A549 (cell line): Measurements from ENCODE around the gene EVC2. TPM values are rescaled to one million over a fixed set of nuclear protein-coding genes. Genes with fewer than 3 reads are reported as not detected.

Experiments used
- ATAC-seq, 2 experiments: fragments of 200-7000 bp in 1 of 2; fragments of >200 bp in 1 of 2; cut with Nextera tagmentation in 1 of 2; cut with Tn5 transposase in 1 of 2; 3 replicates each; pipeline versions ENCODE4 v1.8.0 to v1.9.1; 2018 to 2020; ENCODE audit warnings: mild to moderate bottlenecking in 1 of 2, moderate library complexity in 1 of 2
- CTCF ChIA-PET: fragments of 300-600 bp; sonication (Branson Sonifier 250); formaldehyde crosslinking; extraction: SDS; loops from one replicate; lab custom pipeline; 2021; ENCODE audit warnings: antibody characterized with exemption, inconsistent platforms; lab: Yijun Ruan, JAX
- POLR2A ChIA-PET: fragments of 350-600 bp; formaldehyde crosslinking; extraction: SDS; loops from one replicate; lab custom pipeline; 2021; ENCODE audit warnings: antibody characterized with exemption, inconsistent platforms; lab: Yijun Ruan, JAX
- DNase-seq, 2 experiments: peaks; one replicate each; pipeline versions ENCODE4 v3.0.0 to v3.0.0-alpha.2; 2011 to 2016; ENCODE audit warnings: low read depth in 1 of 2, low spot score in 1 of 2
- FAIRE-seq: peaks from 2 replicates; lab custom pipeline; 2011; peaks lifted over from hg19 to GRCh38; lab: Jason Lieb, UNC
- H3K27ac ChIP-seq, 2 experiments: fragments of >200 bp; sonication (Bioruptor Twin); formaldehyde crosslinking; 3 replicates each; pipeline ENCODE4 v1.5.1; 2016 to 2017
- H3K4me1 ChIP-seq: fragments of >200 bp; sonication (Bioruptor Twin); formaldehyde crosslinking; 3 replicates; pipeline ENCODE4 v1.6.1; 2016
- H3K4me2 ChIP-seq: fragments of >200 bp; sonication (Bioruptor Twin); formaldehyde crosslinking; 3 replicates; pipeline ENCODE4 v1.6.1; 2016
- H3K4me3 ChIP-seq: fragments of >200 bp; sonication (Bioruptor Twin); formaldehyde crosslinking; 3 replicates; pipeline ENCODE4 v1.5.1; 2016
- H3K9me3 ChIP-seq: fragments of >200 bp; sonication (Bioruptor Twin); formaldehyde crosslinking; 3 replicates; pipeline ENCODE4 v1.6.1; 2016
- BCL3 ChIP-seq: fragments of >200 bp; sonication (Bioruptor Twin); formaldehyde crosslinking; IDR thresholded peaks from 3 replicates; pipeline ENCODE4 v1.6.1; 2016
- CHD4 ChIP-seq: fragments of 200-600 bp; sonication (generic); IDR thresholded peaks from 2 replicates; pipeline ENCODE4 v1.6.1; 2016; ENCODE audit warnings: antibody characterized with exemption, mild to moderate bottlenecking, borderline replicate concordance
- EHF ChIP-seq: fragments of 250-450 bp; sonication (Bioruptor Pico); IDR thresholded peaks from 2 replicates; pipeline ENCODE4 v1.5.0; 2020; ENCODE audit warnings: mild to moderate bottlenecking
- ESRRA ChIP-seq: fragments of 150-350 bp; IDR thresholded peaks from 2 replicates; pipeline ENCODE4 v1.6.1; 2014; ENCODE audit warnings: mild to moderate bottlenecking, low read length, borderline replicate concordance
- FOSB ChIP-seq: fragments of 250-450 bp; sonication (Bioruptor Pico); IDR thresholded peaks from 2 replicates; pipeline ENCODE4 v1.5.0; 2020; ENCODE audit warnings: mild to moderate bottlenecking, moderate library complexity
- GATA3 ChIP-seq: IDR thresholded peaks from 2 replicates; pipeline ENCODE4 v1.6.1; 2012; ENCODE audit warnings: borderline replicate concordance
- HEYL ChIP-seq: fragments of 250-450 bp; sonication (Bioruptor Pico); IDR thresholded peaks from 2 replicates; pipeline ENCODE4 v1.8.0; 2021; ENCODE audit warnings: mild to moderate bottlenecking, moderate library complexity
- HOXB13 ChIP-seq: fragments of 250-450 bp; sonication (Bioruptor Pico); IDR thresholded peaks from 2 replicates; pipeline ENCODE4 v1.5.0; 2020; ENCODE audit warnings: low read depth, mild to moderate bottlenecking, moderate library complexity
- HOXB5 ChIP-seq: fragments of 250-450 bp; sonication (Bioruptor Pico); IDR thresholded peaks from 2 replicates; pipeline ENCODE4 v1.5.0; 2020; ENCODE audit warnings: mild to moderate bottlenecking, moderate library complexity
- JUN ChIP-seq, 2 experiments: fragments of >200 bp; sonication (Bioruptor Twin); formaldehyde crosslinking; IDR thresholded peaks; 2 replicates in 1 of 2; 3 replicates in 1 of 2; pipeline ENCODE4 v1.6.1; 2016 to 2017
- JUNB ChIP-seq: fragments of >200 bp; sonication (Bioruptor Twin); formaldehyde crosslinking; IDR thresholded peaks from 2 replicates; pipeline ENCODE4 v1.6.1; 2016
- KDM1A ChIP-seq: fragments of 200-600 bp; sonication (generic); IDR thresholded peaks from 2 replicates; pipeline ENCODE4 v1.6.1; 2016; ENCODE audit warnings: low read depth, mild to moderate bottlenecking
- KDM5A ChIP-seq: fragments of 200-600 bp; sonication (generic); IDR thresholded peaks from 2 replicates; pipeline ENCODE4 v1.6.1; 2016; ENCODE audit warnings: antibody characterized with exemption, mild to moderate bottlenecking
- MAFK ChIP-seq: fragments of 450-650 bp; IDR thresholded peaks from 2 replicates; pipeline ENCODE4 v1.6.1; 2014; ENCODE audit not compliant: partially characterized antibody
- MYC ChIP-seq: IDR thresholded peaks from 2 replicates; pipeline ENCODE4 v1.6.1; 2012; ENCODE audit warnings: mild to moderate bottlenecking, inconsistent platforms, low read length, improper control_type of control experiment, borderline replicate concordance
- PHF8 ChIP-seq: fragments of 200-600 bp; sonication (generic); IDR thresholded peaks from 2 replicates; pipeline ENCODE4 v1.6.1; 2016; ENCODE audit warnings: low read depth, mild to moderate bottlenecking, antibody characterized with exemption, moderate library complexity, borderline replicate concordance
- RARB ChIP-seq: fragments of 250-450 bp; sonication (Bioruptor Pico); IDR thresholded peaks from 2 replicates; pipeline ENCODE4 v1.8.0; 2021; ENCODE audit warnings: mild to moderate bottlenecking, moderate library complexity
- SMC3 ChIP-seq: fragments of >200 bp; sonication (Bioruptor Twin); formaldehyde crosslinking; IDR thresholded peaks from 3 replicates; pipeline ENCODE4 v1.6.1; 2018; ENCODE audit warnings: inconsistent platforms
- TFCP2L1 ChIP-seq: fragments of 250-450 bp; sonication (Bioruptor Pico); IDR thresholded peaks from 2 replicates; pipeline ENCODE4 v1.5.0; 2021; ENCODE audit warnings: mild to moderate bottlenecking
- ZFP36 ChIP-seq: fragments of 450-650 bp; IDR thresholded peaks from 2 replicates; pipeline ENCODE4 v1.6.1; 2014; ENCODE audit warnings: borderline replicate concordance; ENCODE audit not compliant: partially characterized antibody
- WGBS: methylation state at CpG from one replicate; pipeline ENCODE4 v1.1.6; 2017; ENCODE audit errors: missing lambda C conversion rate; 5-methylcytosine and 5-hydroxymethylcytosine counted together
- polyA plus RNA-seq, 4 experiments: library from polyadenylated mRNA; depleted of rRNA in 3 of 4; stranded (reverse); fragments of >200 nt; fragmentation: RNase III in 1 of 4; extraction: RNeasy Plus Mini Kit Qiagen cat#74134 plus additional on column Dnase treatment in 1 of 4; gene quantifications; 2 replicates in 3 of 4; 3 replicates in 1 of 4; pipeline ENCODE4 v1.2.3, GENCODE V29; 2011 to 2017

Gene EVC2
- polyA plus RNA-seq, 2 of the 4 experiments (the other 2 are of a cell fraction): 0.96 to 1.5 TPM

GRCh38 chr4:5749568-5749967 lies 41.2 kb upstream of the EVC2 start (continued):
- TF ChIP-seq BCL3 (no peak), HOXB13 (CRISPR knock-in tag) (no peak), TFCP2L1 (no peak), GATA3 (no peak), EHF (CRISPR knock-in tag) (no peak), PHF8 (no peak), JUN (IDR thresholded peaks at IDR 0.05) (no peak), FOSB (CRISPR knock-in tag) (no peak), ESRRA (no peak)

- Histone ChIP-seq H3K4me3 (no peak overlapping the region), H3K9me3 (no peaks in the 10 kb centered on the region), H3K27ac (peak overlapping the region in 1 of 2 experiments; percentile 67; a peak in 3 of 6 replicates), H3K4me1 (peaks cover 8% of the 10 kb centered on the region), H3K4me2 (no peak overlapping the region)
- no peak for FAIRE-seq
- ChIA-PET POLR2A (no interaction called here), CTCF (interaction anchor here (0.8 to 1.6 kb wide), 2 partner anchors 35 to 43 kb away, joined by 3 to 5 read pairs; no protein-coding TSS in a partner anchor)
- 59% methylated on average over 11 of the region's 11 CpGs for WGBS
- no peak for ATAC-seq
- DNase-seq: no peak
- TF ChIP-seq MYC (no peak), HOXB13 (CRISPR knock-in tag) (no peak), HEYL (CRISPR knock-in tag) (no peak), RARB (CRISPR knock-in tag) (no peak), HOXB5 (CRISPR knock-in tag) (no peak), MAFK (no peak), KDM1A (no peak), JUNB (no peak), KDM5A (no peak), SMC3 (no peak), ZFP36 (no peak), CHD4 (no peak)
Observed at GRCh38 chr4:5747738-5748375, 39.5 kb upstream of the EVC2 start.

GRCh38 chr4:5746829-5747737 lies 38.7 kb upstream of the EVC2 start:
- FAIRE-seq: no peak
- no peak overlapping the region for H3K4me3 ChIP-seq
- peak overlapping the region in 1 of 2 experiments; percentile 67; a peak in 3 of 6 replicates for H3K27ac ChIP-seq
- CTCF ChIA-PET: interaction anchor here (0.8 to 1.6 kb wide), 2 partner anchors 35 to 44 kb away, joined by 3 to 5 read pairs; no protein-coding TSS in a partner anchor
- TF ChIP-seq CHD4: no peak
- TF ChIP-seq, all 56 proteins: peak for 0
- ATAC-seq (0 out of 6 replicates have a peak, but pooled peaks of 1 of the 2 experiments have one; percentile 40), DNase-seq (no peak)
- H3K4me2 ChIP-seq: no peak overlapping the region
- H3K4me1 ChIP-seq: peaks cover 8% of the 10 kb centered on the region
- POLR2A ChIA-PET: no interaction called here
- H3K9me3 ChIP-seq: no peaks in the 10 kb centered on the region
- WGBS: 78% methylated on average over 12 of the region's 12 CpGs
